ENCODE data around the gene CEACAM3. TPM values are rescaled to one million over a fixed set of nuclear protein-coding genes. Genes with fewer than 3 reads are reported as not detected.
"Not testable (repeated sequence)": the region's sequence is repeated elsewhere in the genome, so short reads cannot be mapped to it uniquely, and the experiment has no call there.

The CEACAM3 gene
- 1 to 10 TPM in 1 of 2 donors, under 1 TPM in 1; 0.87 to 8.6 TPM for total RNA-seq
- polyA plus RNA-seq (ENCODE audit: insufficient read length in 6 of 6): under 1 TPM in 3 of 6 donors, not detected in 3; 0.12 to 0.38 (median 0.34) TPM
- long read RNA-seq, donor 1: 0 reads
- long read RNA-seq, donor 2: 0 reads
- long read RNA-seq, donor 3: 0 reads
- long read RNA-seq, donor 4, partial matches to known transcripts: 0 of 1 reads
- long read RNA-seq, donor 4, other reads (novel, unspliced or antisense): 0 of 1 reads
- long read RNA-seq, donor 5: 0 reads
- long read RNA-seq, donor 6: 0 reads
- long read RNA-seq, donor 7: 0 reads
- long read RNA-seq, donor 8: 0 reads
- long read RNA-seq, donor 9: 0 reads
- long read RNA-seq, donor 10, partial matches to known transcripts: 0 of 1 reads
- long read RNA-seq, donor 10, other reads (novel, unspliced or antisense): 0 of 1 reads
- long read RNA-seq, donor 11: 0 reads
- long read RNA-seq, donor 12: 0 reads

DNA sequence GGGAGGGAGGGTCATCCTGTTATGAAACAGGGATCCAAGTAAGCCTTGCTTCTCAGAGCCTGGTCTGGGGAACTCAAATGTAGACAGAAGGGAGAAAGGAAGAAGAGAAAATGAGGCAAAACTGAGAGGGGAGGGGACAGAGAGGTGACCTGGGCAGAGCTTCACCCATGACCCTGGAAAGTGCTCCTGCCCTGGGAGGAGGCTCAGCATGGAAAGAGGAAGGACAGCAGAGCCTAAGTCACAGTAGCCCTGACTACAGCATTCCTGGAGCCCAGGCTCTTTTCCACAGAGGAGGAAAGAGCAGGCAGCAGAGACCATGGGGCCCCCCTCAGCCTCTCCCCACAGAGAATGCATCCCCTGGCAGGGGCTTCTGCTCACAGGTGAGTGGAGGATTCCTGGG is at the start of gene CEACAM3:
Gene CEACAM3 (plus strand): TSS at position 226 of the 400 bp plus-strand sequence. CDS start 91 bp downstream, at position 317.
- Histone ChIP-seq H3K27me3 (peaks cover 0 to 28% of the 10 kb centered on the region in 2 donors), H3K4me1 (peaks cover 0 to 73% of the 10 kb centered on the region in 2 donors), H3K9me3 (no peaks in the 10 kb centered on the region), H3K36me3 (no peaks in the 10 kb centered on the region), H3K27ac (peak within 1 kb of the TSS in 1 of 2 donors; percentile 88), H3K4me3 (peak within 1 kb of the TSS in 1 of 2 donors; percentile 29)
- peak in 1 of 4 donors; percentile 57 for DNase-seq
- TF ChIP-seq, protein P1, sequence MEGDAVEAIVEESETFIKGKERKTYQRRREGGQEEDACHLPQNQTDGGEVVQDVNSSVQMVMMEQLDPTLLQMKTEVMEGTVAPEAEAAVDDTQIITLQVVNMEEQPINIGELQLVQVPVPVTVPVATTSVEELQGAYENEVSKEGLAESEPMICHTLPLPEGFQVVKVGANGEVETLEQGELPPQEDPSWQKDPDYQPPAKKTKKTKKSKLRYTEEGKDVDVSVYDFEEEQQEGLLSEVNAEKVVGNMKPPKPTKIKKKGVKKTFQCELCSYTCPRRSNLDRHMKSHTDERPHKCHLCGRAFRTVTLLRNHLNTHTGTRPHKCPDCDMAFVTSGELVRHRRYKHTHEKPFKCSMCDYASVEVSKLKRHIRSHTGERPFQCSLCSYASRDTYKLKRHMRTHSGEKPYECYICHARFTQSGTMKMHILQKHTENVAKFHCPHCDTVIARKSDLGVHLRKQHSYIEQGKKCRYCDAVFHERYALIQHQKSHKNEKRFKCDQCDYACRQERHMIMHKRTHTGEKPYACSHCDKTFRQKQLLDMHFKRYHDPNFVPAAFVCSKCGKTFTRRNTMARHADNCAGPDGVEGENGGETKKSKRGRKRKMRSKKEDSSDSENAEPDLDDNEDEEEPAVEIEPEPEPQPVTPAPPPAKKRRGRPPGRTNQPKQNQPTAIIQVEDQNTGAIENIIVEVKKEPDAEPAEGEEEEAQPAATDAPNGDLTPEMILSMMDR (IDR thresholded peaks at IDR 0.05): no peak
- ATAC-seq: no peak
- intact Hi-C loops (cut with DNase I): no loop called here

DNA sequence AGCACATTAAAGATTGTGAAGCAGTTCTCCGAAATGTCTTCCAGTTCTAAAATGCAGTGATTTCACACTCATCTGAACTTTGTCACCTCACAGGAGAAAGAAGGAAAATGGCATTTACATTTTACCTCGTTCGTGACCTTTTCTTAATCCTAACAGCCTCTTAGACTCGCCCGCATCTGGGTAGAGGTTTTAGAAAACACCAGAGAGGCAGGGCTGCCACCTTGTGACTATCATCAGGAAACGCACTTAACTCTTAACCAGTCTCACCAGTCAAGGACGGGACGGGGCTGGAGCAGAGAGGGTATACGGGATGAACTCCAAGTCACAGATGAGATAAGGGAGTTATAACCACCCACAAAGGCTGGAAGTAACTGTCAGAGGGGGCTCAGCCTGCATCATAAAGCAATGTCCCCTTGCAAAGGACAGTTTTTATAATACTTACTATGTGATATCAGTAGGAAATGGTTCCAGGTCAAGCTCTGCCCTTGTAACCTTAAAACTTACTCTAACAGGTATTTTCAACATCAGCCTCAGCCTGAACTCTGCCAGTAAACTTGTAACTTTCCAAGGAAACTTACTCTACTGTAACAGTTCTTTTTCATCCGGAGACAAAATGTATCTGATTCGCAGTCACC is 49.7 kb upstream of the CEACAM3 start:
- TF ChIP-seq, protein P1 (IDR thresholded peaks at IDR 0.05): peak; percentile 36 to 37
- peak overlapping the region in 1 of 2 donors; percentile 80 for H3K27ac ChIP-seq
- H3K4me3 ChIP-seq: no peak overlapping the region
- intact Hi-C loops (cut with DNase I): no loop called here
- ATAC-seq (peak; percentile 79), DNase-seq (peak in 2 of 4 donors; percentile 40 to 57)
- peaks cover 0 to 22% of the 10 kb centered on the region in 2 donors for H3K27me3 ChIP-seq
- peaks cover 0 to 39% of the 10 kb centered on the region in 2 donors for H3K4me1 ChIP-seq
- no peaks in the 10 kb centered on the region for H3K36me3 ChIP-seq
- no peaks in the 10 kb centered on the region for H3K9me3 ChIP-seq

DNA sequence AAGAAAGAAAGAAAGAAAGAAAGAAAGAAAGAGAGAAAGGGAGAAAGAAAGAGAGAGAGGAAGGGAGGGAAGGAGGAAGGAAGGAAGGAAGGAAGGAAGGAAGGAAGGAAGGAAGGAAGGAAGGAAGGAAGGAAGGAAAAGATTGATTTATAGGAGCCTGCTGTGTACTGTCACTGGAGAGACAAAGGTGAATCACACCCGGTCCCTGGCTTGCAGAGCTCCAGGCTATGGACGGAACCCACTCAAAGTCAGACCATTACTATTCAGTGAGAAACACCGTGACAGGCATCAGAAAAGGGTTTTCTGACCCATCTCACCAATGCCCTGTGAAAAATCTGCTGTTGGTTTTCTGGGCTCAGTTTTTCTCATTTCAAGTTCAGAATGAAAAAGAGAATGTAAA is 48.4 kb upstream of the CEACAM3 start:
- TF ChIP-seq, protein P1 (IDR thresholded peaks at IDR 0.05): no peak
- intact Hi-C loops (cut with DNase I): no loop called here
- Histone ChIP-seq H3K9me3 (no peaks in the 10 kb centered on the region), H3K27ac (no peak overlapping the region), H3K4me1 (peaks cover 0 to 40% of the 10 kb centered on the region in 2 donors), H3K36me3 (no peaks in the 10 kb centered on the region), H3K27me3 (peaks cover 0 to 35% of the 10 kb centered on the region in 2 donors), H3K4me3 (no peak overlapping the region)
- DNase-seq (no peak), ATAC-seq (no peak)

DNA sequence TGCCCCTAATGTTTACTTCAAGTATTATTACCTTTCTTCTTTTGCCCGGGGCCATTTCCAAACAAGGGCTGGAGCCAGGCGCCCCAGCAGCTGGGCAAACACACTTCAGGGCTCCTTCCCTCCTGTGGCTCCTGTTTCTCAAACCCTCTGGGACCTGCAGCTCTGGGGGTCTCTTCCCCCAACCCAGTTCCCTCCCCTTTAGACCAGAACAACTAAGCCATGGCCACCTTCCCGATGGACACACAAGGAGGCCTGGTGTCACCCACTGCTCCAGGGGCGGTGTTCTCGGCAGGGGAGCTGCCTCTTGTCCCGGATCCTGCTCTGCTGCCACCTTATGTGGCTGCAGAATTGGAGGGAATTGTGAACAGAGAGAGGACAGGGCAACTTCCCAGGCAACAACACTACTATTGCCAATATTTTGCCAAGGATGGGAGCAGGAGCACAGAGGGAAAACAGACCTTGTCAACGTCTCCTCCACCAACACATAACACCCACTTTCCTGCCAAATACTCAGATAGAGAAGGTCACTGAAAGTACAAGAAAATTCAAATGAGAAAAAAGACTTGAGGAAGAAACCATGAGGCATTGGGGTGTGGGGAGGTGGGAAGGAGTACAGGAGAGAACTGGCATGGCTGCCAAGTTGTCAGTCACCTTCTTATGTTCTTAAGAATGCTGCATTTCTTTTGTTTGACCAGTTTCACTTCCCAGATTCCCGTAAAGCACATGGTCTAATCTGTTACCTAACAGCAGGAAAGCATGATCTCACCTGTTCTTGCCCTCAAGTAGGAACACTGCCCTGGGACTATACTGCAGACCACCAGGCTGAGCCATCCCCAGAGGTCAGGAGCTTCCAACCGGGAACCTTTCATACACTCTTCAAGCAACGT is 45.9 kb upstream of the CEACAM3 start:
- H3K4me3 ChIP-seq: peak overlapping the region in 1 of 2 donors; percentile 21
- H3K36me3 ChIP-seq; H3K9me3 ChIP-seq; intact Hi-C loops (cut with DNase I): not testable (repeated sequence)
- H3K27me3 ChIP-seq: peaks cover 0 to 40% of the 10 kb centered on the region in 2 donors
- peak; percentile 33 for ATAC-seq
- H3K27ac ChIP-seq: peak overlapping the region; percentile 68 to 80
- peak in 2 of 4 donors; percentile 56 to 71 for DNase-seq
- H3K4me1 ChIP-seq: peaks cover 0 to 33% of the 10 kb centered on the region in 2 donors

DNA sequence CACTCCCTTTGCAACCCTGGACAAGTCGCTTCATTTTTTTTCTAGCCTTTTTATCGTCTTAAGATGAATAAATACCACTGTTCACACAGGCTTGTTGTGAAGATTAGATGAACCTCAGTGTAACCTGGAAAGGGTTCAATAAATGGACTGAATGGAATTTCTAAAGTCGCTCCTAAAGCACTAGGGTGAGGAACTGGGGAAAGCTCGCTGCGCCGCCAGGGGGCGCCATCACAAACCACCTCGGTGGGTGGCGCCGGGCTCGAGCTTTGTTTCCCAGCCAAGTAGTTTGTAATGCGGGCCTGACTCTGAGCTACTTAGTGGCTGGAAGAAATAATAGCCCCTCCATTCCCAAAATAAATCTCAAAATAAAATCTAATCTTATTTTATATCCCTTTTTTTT is 43.2 kb upstream of the CEACAM3 start:
- no peak overlapping the region for H3K4me3 ChIP-seq
- H3K36me3 ChIP-seq: no peaks in the 10 kb centered on the region
- no peaks in the 10 kb centered on the region for H3K9me3 ChIP-seq
- TF ChIP-seq, protein P1 (IDR thresholded peaks at IDR 0.05): peak; percentile 65 to 85
- intact Hi-C loops (cut with DNase I): no loop called here
- ATAC-seq (peak; percentile 48), DNase-seq (peak in 2 of 4 donors; percentile 72 to 96)
- H3K27ac ChIP-seq: peak overlapping the region; percentile 68 to 80
- peaks cover 0 to 27% of the 10 kb centered on the region in 2 donors for H3K4me1 ChIP-seq
- peaks cover 0 to 33% of the 10 kb centered on the region in 2 donors for H3K27me3 ChIP-seq
